ENCODE results near the gene EIF5B. TPM values are rescaled to one million over a fixed set of nuclear protein-coding genes. Genes with fewer than 3 reads are reported as not detected.
A peak's percentile ranks its signal among the peaks of the same experiment; 100 is the strongest.

The EIF5B gene
- total RNA-seq, 1 experiment from 2014 or later, result 58.1 TPM

DNA sequence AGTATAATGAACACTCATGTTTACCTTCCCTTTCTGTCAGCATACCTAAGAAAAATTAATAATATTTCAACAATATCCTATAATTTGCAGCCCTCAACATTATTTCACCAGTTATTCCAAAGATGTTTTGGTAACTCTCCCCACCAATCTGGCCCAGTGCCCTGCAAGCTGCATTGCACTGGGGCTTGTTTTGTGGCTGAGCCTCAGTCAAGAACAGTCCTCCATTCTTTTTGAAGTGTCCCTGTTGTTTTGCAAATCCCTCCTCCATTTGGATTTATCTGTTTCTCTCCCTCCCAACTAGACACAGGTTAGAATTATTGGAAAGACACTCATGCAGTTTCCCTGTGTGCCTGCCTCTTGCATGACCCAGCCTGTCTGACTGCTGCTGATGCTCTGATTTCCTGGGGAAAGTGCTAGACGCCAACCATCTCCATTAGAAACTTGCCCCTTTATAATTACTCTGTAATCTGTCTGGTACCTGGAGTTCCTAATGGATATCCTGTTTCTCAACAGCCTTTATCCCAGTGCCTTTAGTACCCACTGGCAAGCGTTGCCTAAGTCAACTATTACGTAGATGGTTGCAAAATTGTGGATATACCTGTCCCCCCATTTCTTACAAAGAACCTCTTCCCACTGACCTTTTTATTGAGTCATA lies 60.2 kb downstream of the EIF5B start:
- no peak overlapping the region for H3K14ac ChIP-seq (ENCODE audit: insufficient read depth, low read length)
- no peaks in the 10 kb centered on the region for H3K4me1 ChIP-seq (ENCODE audit: insufficient read depth, low read length)
- H4K5ac ChIP-seq (ENCODE audit: insufficient read length, low read depth, low read length), result no peak overlapping the region
- no peak overlapping the region for H2BK12ac ChIP-seq (ENCODE audit: insufficient read length, low read depth, low read length)
- no peak overlapping the region for H3K4ac ChIP-seq (ENCODE audit: low read depth, low read length)
- Mint-ChIP-seq H3K36me3 (ENCODE audit: insufficient read depth in 1 of 3, low read depth in 3 of 3) (peaks cover 40 to 89% (median 64%) of the 10 kb centered on the region in 3 experiments; a peak in 6 of 7 replicates), H3K4me1 (peaks cover 5 to 7% of the 10 kb centered on the region in 2 experiments), H3K27me3 (ENCODE audit: low read depth) (no peaks in the 10 kb centered on the region), H3K4me3 (no peak overlapping the region), H3K9me3 (no peaks in the 10 kb centered on the region), H3K27ac (peak overlapping the region; percentile 64 to 80 (median 68); a peak in 5 of 7 replicates)
- no peak overlapping the region for H2BK120ac ChIP-seq (ENCODE audit: low read depth, low read length, poor library complexity, severe bottlenecking)
- H2AFZ ChIP-seq (ENCODE audit: low read length), result no peak overlapping the region
- H2AK5ac ChIP-seq (ENCODE audit: insufficient read length, low read length), result no peak overlapping the region
- no peak overlapping the region for H3K4me2 ChIP-seq (ENCODE audit: insufficient read depth, insufficient read length, low read length)
- H3K9me3 ChIP-seq (ENCODE audit: control insufficient read depth, low read depth, low read length), result no peaks in the 10 kb centered on the region
- H2BK20ac ChIP-seq (ENCODE audit: low read depth, low read length, poor library complexity, severe bottlenecking), result no peak overlapping the region
- H3K23ac ChIP-seq (ENCODE audit: insufficient read length, low read depth, low read length), result no peak overlapping the region
- no peak overlapping the region for H3K56ac ChIP-seq (ENCODE audit: insufficient read length, low read depth, low read length)
- no peaks in the 10 kb centered on the region for H3K27me3 ChIP-seq (ENCODE audit: insufficient read depth, low read length)
- H3T11ph ChIP-seq (ENCODE audit: low read length), result no peak overlapping the region
- H4K20me1 ChIP-seq (ENCODE audit: control insufficient read depth, insufficient read depth, insufficient read length), result no peaks in the 10 kb centered on the region
- TF ChIP-seq, protein P1, sequence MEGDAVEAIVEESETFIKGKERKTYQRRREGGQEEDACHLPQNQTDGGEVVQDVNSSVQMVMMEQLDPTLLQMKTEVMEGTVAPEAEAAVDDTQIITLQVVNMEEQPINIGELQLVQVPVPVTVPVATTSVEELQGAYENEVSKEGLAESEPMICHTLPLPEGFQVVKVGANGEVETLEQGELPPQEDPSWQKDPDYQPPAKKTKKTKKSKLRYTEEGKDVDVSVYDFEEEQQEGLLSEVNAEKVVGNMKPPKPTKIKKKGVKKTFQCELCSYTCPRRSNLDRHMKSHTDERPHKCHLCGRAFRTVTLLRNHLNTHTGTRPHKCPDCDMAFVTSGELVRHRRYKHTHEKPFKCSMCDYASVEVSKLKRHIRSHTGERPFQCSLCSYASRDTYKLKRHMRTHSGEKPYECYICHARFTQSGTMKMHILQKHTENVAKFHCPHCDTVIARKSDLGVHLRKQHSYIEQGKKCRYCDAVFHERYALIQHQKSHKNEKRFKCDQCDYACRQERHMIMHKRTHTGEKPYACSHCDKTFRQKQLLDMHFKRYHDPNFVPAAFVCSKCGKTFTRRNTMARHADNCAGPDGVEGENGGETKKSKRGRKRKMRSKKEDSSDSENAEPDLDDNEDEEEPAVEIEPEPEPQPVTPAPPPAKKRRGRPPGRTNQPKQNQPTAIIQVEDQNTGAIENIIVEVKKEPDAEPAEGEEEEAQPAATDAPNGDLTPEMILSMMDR (conservative IDR thresholded peaks at IDR 0.05), result no peak
- H3K79me1 ChIP-seq (ENCODE audit: insufficient read depth, low read depth, low read length, poor library complexity, severe bottlenecking), result no peaks in the 10 kb centered on the region
- no peak overlapping the region for H4K8ac ChIP-seq (replicated peaks; ENCODE audit: insufficient read length, low read depth, low read length)
- no peaks in the 10 kb centered on the region for H3K23me2 ChIP-seq (ENCODE audit: insufficient read length, low read depth, low read length, poor library complexity, severe bottlenecking)
- H3K79me2 ChIP-seq (ENCODE audit: insufficient read depth, low read length), result no peaks in the 10 kb centered on the region
- H3K9ac ChIP-seq (ENCODE audit: extremely low read depth, insufficient read length, low read length), result no peak overlapping the region
- WGBS (ENCODE audit: extremely low coverage, insufficient read length, low lambda C conversion rate), result no CpG with 5 or more reads among the region's 3 CpGs
- H3K27ac ChIP-seq (ENCODE audit: insufficient read length, low read depth, low read length), result no peak overlapping the region
- no peak for DNase-seq
- no peak overlapping the region for H2BK15ac ChIP-seq (ENCODE audit: low read depth, low read length)
- H3K18ac ChIP-seq (ENCODE audit: insufficient read length, low read depth, low read length), result no peak overlapping the region
- H4K91ac ChIP-seq (ENCODE audit: insufficient read length, low read depth, low read length), result no peak overlapping the region
- no peak overlapping the region for H2BK5ac ChIP-seq (ENCODE audit: insufficient read length, low read length)
